Gastroesophageal sphincter (tissue), 3 donors: ENCODE results near the gene UBE2L6.

Source experiments
- POLR2A ChIP-seq, 2 donors: fragments of 450-650 bp; IDR thresholded peaks; one replicate each; pipeline ENCODE4 v1.6.1; 2017; ENCODE audit warnings: antibody characterized with exemption in 2 of 2, mild to moderate bottlenecking in 2 of 2, moderate library complexity in 1 of 2
- POLR2AphosphoS5 ChIP-seq: sonication (generic); formaldehyde crosslinking; IDR thresholded peaks from one replicate; pipeline ENCODE4 v1.6.1; 2017; ENCODE audit warnings: antibody characterized with exemption
- TF ChIP-seq, protein P1 (sequence below), 4 experiments: fragments of 200-600 bp in 2 of 4; fragments of 450-650 bp in 2 of 4; sonication (generic) in 1 of 4; IDR thresholded peaks; one replicate each; pipeline ENCODE4 v1.5.1; 2017 to 2019; ENCODE audit warnings: antibody characterized with exemption in 4 of 4, mild to moderate bottlenecking in 2 of 4, moderate library complexity in 2 of 4

DNA sequence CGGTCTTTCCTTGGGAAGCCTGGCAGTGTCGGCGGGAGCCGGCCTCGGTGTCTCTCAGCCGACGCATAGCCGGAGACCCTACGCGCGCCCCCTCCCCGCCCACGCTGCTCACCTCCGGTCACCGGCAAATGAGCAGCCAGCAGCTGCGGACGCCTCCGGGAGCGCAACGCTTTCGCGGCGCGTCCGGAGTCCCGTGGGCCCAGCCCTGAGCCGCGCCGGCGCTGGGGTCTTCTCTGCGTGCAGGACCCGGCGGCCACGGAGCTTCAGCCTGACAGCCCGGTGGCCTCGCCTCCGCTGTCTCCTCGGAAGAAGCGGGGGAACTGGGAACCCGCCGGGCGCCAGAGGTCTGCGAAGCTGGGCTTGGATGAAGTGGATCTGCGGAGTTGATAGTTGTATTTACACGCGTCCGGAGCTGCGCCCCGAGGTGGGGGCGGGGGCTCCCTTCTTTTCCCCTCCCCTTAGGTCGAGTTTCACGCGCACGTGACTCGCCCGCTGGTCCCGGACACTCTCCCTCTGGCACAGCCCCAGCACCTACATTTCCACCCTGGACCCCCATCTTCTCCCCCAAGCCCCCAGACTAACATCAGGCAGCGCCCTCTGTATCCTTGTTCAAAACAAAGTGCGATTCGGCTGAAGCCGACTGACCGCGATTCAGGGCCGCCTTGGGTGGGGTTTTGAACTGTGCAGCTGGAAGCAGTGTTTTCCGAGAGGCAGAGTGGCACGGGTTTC, 52.0 kb downstream of the UBE2L6 start, which contains the start of gene SLC43A1:
- TF ChIP-seq, protein P1, sequence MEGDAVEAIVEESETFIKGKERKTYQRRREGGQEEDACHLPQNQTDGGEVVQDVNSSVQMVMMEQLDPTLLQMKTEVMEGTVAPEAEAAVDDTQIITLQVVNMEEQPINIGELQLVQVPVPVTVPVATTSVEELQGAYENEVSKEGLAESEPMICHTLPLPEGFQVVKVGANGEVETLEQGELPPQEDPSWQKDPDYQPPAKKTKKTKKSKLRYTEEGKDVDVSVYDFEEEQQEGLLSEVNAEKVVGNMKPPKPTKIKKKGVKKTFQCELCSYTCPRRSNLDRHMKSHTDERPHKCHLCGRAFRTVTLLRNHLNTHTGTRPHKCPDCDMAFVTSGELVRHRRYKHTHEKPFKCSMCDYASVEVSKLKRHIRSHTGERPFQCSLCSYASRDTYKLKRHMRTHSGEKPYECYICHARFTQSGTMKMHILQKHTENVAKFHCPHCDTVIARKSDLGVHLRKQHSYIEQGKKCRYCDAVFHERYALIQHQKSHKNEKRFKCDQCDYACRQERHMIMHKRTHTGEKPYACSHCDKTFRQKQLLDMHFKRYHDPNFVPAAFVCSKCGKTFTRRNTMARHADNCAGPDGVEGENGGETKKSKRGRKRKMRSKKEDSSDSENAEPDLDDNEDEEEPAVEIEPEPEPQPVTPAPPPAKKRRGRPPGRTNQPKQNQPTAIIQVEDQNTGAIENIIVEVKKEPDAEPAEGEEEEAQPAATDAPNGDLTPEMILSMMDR (IDR thresholded peaks at IDR 0.05): peak in 1 of 4 experiments; percentile 5
- TF ChIP-seq POLR2A (IDR thresholded peaks at IDR 0.05) (peak; percentile 32 to 49), POLR2AphosphoS5 (peak; percentile 9)
